Activated CD8-positive, alpha-beta T cell treated with anti-CD3 and anti-CD28 coated beads for 36 hours (primary cell): ENCODE results near the gene HOXB1. TPM values are rescaled to one million over a fixed set of nuclear protein-coding genes. Genes with fewer than 3 reads are reported as not detected.

Experiments
- ATAC-seq: fragments of 200-7000 bp; cut with Tn5 transposase; one replicate; pipeline ENCODE4 v1.10.0; 2021; ENCODE audit warnings: mild to moderate bottlenecking, moderate library complexity
- CTCF ChIA-PET: fragments of 350-600 bp; sonication (Branson Sonifier 250); formaldehyde crosslinking; loops from one replicate; lab custom pipeline; 2021; ENCODE audit warnings: antibody characterized with exemption; lab: Charles Lee
- POLR2A ChIA-PET: fragments of 350-600 bp; sonication (Branson Sonifier 250); formaldehyde crosslinking; loops from one replicate; lab custom pipeline; 2021; ENCODE audit warnings: antibody characterized with exemption; lab: Charles Lee
- DNase-seq: peaks from one replicate; pipeline ENCODE4 v3.0.0-alpha.2; 2020
- H3K27ac Mint-ChIP-seq: one replicate; pipeline ENCODE4 v1.8.0; 2021; ENCODE audit warnings: mild to moderate bottlenecking, mixed read lengths
- H3K27me3 Mint-ChIP-seq: one replicate; pipeline ENCODE4 v1.8.0; 2021; ENCODE audit warnings: mixed read lengths
- H3K36me3 Mint-ChIP-seq: one replicate; pipeline ENCODE4 v1.8.0; 2021; ENCODE audit warnings: low read depth, mixed read lengths
- H3K4me1 Mint-ChIP-seq: one replicate; pipeline ENCODE4 v1.8.0; 2021; ENCODE audit warnings: low read depth, mixed read lengths
- H3K4me3 Mint-ChIP-seq: one replicate; pipeline ENCODE4 v1.8.0; 2021; ENCODE audit warnings: mild to moderate bottlenecking, moderate library complexity, mixed read lengths
- H3K9me3 Mint-ChIP-seq: one replicate; pipeline ENCODE4 v1.8.0; 2021; ENCODE audit warnings: mixed read lengths
- CTCF ChIP-seq: fragments of 200-600 bp; IDR thresholded peaks from one replicate; pipeline ENCODE4 v1.8.0; 2022; ENCODE audit warnings: antibody characterized with exemption, mild to moderate bottlenecking
- intact Hi-C: fragments of 100-400 bp; cut with micrococcal nuclease; formaldehyde crosslinking; loops from one replicate; pipeline ENCODE4 v1.10.0; 2022
- total RNA-seq, 2 experiments: library from RNA; stranded (reverse); gene quantifications; one replicate each; pipeline ENCODE4 v1.2.3, GENCODE V29; 2021

Gene HOXB1
- total RNA-seq, 2 experiments from 2014 or later, result not detected

DNA sequence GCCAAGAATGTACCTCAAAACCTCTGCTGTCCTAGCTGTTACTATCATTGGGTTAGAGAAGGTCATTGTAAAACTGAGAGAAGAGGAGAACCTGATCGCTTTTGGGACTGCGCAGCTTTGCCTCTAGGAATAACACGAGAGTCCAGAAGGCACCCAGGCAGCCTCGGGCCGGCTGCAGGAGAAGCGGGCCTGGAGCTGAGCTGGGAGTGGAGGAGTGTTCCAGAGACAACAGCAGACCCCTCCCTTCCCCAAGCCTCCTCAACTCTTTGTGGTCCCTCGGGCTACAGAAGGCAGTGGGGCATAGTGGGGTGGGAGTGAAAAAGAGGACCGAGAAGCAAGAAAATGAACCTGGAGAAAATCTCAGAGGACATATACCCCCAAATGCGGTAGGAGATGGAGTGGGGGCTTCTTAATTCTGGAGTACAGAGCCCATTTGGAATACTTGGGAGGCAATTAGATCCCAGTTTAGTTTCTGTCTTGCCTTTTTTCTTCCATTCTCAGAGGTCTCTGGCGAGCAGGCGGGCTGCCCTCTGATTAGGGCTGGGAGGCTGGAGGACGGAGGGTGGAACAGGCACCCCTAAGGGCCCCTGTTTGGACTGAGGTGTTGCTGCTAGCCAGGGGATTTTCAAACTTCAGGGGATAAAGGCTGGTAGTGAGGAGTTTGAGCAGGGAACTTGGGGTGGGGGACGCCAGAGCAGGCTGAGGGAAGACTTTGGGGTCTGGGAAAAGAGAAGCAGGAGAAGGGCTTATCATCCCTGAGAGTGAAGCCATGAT lies 27.4 kb upstream of the HOXB1 start:
- H3K4me1 Mint-ChIP-seq, result peaks cover 7% of the 10 kb centered on the region
- intact Hi-C loops, result no loop called here
- H3K4me3 Mint-ChIP-seq, result no peak overlapping the region
- no peak for ATAC-seq
- no peaks in the 10 kb centered on the region for H3K9me3 Mint-ChIP-seq
- POLR2A ChIA-PET, result no interaction called here
- H3K27me3 Mint-ChIP-seq, result peaks cover 1% of the 10 kb centered on the region
- H3K27ac Mint-ChIP-seq, result no peak overlapping the region
- CTCF ChIA-PET, result interaction anchor here (1.5 kb wide), 1 partner anchor 65 kb away, joined by 6 read pairs; no protein-coding TSS in a partner anchor
- no peak for DNase-seq
- no peak for TF ChIP-seq CTCF
- H3K36me3 Mint-ChIP-seq, result no peaks in the 10 kb centered on the region

- no peak for DNase-seq
- no peak for ATAC-seq
- no peaks in the 10 kb centered on the region for H3K36me3 Mint-ChIP-seq
- no peak overlapping the region for H3K27ac Mint-ChIP-seq
- ChIA-PET CTCF (interaction anchor here (0.8 to 1.5 kb wide), 6 partner anchors 10 to 65 kb away, joined by 3 to 6 read pairs (median 3); no protein-coding TSS in a partner anchor), POLR2A (interaction anchor here (0.7 to 0.9 kb wide), 3 partner anchors 15 to 208 kb away, joined by 3 read pairs; partner anchors contain the start of gene HOXB4)
- peaks cover 6% of the 10 kb centered on the region for H3K4me1 Mint-ChIP-seq
- intact Hi-C loops, result no loop called here
- no peak for TF ChIP-seq CTCF
- no peaks in the 10 kb centered on the region for H3K9me3 Mint-ChIP-seq
- no peak overlapping the region for H3K4me3 Mint-ChIP-seq
- H3K27me3 Mint-ChIP-seq, result peaks cover 1% of the 10 kb centered on the region
These were observed 26.0 kb upstream of the HOXB1 start for GRCh38 chr17:48556576-48557401.

- Mint-ChIP-seq H3K9me3 (no peaks in the 10 kb centered on the region), H3K4me3 (no peak overlapping the region)
These were observed 25.4 kb upstream of the HOXB1 start for GRCh38 chr17:48556229-48556575.

More at GRCh38 chr17:48556229-48556575, 25.4 kb upstream of the HOXB1 start:
- no peak overlapping the region for H3K27ac Mint-ChIP-seq
- no peaks in the 10 kb centered on the region for H3K36me3 Mint-ChIP-seq
- DNase-seq (no peak), ATAC-seq (no peak)
- ChIA-PET POLR2A (interaction anchor here (0.7 to 0.9 kb wide), 5 partner anchors 9 to 207 kb away, joined by 3 to 4 read pairs (median 3); partner anchors contain the start of gene HOXB4), CTCF (interaction anchor here (1.3 to 1.7 kb wide), 4 partner anchors 33 to 64 kb away, joined by 3 to 6 read pairs (median 4); partner anchors contain the start of gene HOXB5)
- intact Hi-C loops, result no loop called here
- peaks cover 4% of the 10 kb centered on the region for H3K4me1 Mint-ChIP-seq
- TF ChIP-seq CTCF, result no peak
- H3K27me3 Mint-ChIP-seq, result peaks cover 1% of the 10 kb centered on the region
